ENCODE data around the gene PBRM1. TPM values are rescaled to one million over a fixed set of nuclear protein-coding genes. Genes with fewer than 3 reads are reported as not detected.

PBRM1 gene
- total RNA-seq, 4 donors from 2014 or later = 60.3 to 335 (median 134) TPM

GRCh38 chr3:52522651-52523251 lies 163.0 kb downstream of the PBRM1 start:
- H3K27me3 ChIP-seq = no peaks in the 10 kb centered on the region
- in situ Hi-C loops (cut with MboI; ENCODE audit: low pct_ligation_motif_present in 1 of 4, low pct_unique_long_range_greater_than_20kb in 1 of 4, low sequenced_read_pairs in 3 of 4) = no loop called here
- no peak overlapping the region for H3K27ac ChIP-seq
- WGBS, 2 donors (ENCODE audit: low coverage in 1 of 2) = 92 to 100% methylated on average over 1 to 14 of the region's 14 CpGs
- TF ChIP-seq EP300 (IDR thresholded peaks at IDR 0.05; ENCODE audit: low read depth) (no peak), POLR2AphosphoS5 (IDR thresholded peaks at IDR 0.05) (no peak), CTCF (IDR thresholded peaks at IDR 0.05) (no peak), POLR2A (IDR thresholded peaks at IDR 0.05) (no peak)
- no peak for DNase-seq
- no peaks in the 10 kb centered on the region for H3K9me3 ChIP-seq
- peaks cover 0 to 4% (median 0%) of the 10 kb centered on the region in 4 donors for H3K4me1 ChIP-seq
- H3K4me3 ChIP-seq = no peak overlapping the region
- intact Hi-C loops (cut with DNase I; ENCODE audit: low total_unique reads) = no loop called here
- H3K36me3 ChIP-seq = no peaks in the 10 kb centered on the region

DNA sequence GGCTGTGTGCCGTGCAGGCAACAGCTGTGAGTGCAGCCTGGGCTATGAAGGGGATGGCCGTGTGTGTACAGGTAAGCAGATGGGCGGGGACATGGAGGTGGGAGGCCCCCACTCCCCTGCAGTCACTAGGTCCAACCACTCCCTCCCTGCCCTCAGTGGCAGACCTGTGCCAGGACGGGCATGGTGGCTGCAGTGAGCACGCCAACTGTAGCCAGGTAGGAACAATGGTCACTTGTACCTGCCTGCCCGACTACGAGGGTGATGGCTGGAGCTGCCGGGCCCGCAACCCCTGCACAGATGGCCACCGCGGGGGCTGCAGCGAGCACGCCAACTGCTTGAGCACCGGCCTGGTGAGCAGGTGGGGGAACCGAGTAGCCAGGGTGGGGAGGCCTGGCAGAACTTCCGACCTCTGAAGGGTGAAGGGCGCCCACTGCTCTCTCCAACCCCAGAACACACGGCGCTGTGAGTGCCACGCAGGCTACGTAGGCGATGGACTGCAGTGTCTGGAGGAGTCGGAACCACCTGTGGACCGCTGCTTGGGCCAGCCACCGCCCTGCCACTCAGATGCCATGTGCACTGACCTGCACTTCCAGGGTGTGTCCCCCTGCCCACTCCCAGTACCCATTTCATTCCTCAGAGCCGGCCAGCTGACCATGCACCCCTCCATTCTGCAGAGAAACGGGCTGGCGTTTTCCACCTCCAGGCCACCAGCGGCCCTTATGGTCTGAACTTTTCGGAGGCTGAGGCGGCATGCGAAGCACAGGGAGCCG lies 163.6 kb downstream of the PBRM1 start:
- H3K36me3 ChIP-seq = no peaks in the 10 kb centered on the region
- intact Hi-C loops (cut with DNase I; ENCODE audit: low total_unique reads) = no loop called here

GRCh38 chr3:52521488-52521824 lies 164.3 kb downstream of the PBRM1 start:
- no peak for TF ChIP-seq CTCF (IDR thresholded peaks at IDR 0.05)
- TF ChIP-seq POLR2AphosphoS5 (IDR thresholded peaks at IDR 0.05) = no peak
- no peak for TF ChIP-seq EP300 (IDR thresholded peaks at IDR 0.05; ENCODE audit: low read depth)
- TF ChIP-seq POLR2A (IDR thresholded peaks at IDR 0.05) = no peak
- in situ Hi-C loops (cut with MboI; ENCODE audit: low pct_ligation_motif_present in 1 of 4, low pct_unique_long_range_greater_than_20kb in 1 of 4, low sequenced_read_pairs in 3 of 4) (no loop called here), intact Hi-C loops (cut with DNase I; ENCODE audit: low total_unique reads) (no loop called here)
- Histone ChIP-seq H3K9me3 (no peaks in the 10 kb centered on the region), H3K4me3 (no peak overlapping the region), H3K4me1 (peaks cover 0 to 4% (median 0%) of the 10 kb centered on the region in 4 donors), H3K27ac (no peak overlapping the region), H3K36me3 (no peaks in the 10 kb centered on the region), H3K27me3 (no peaks in the 10 kb centered on the region)
- no peak for DNase-seq
- 93% methylated on average over 8 of the region's 8 CpGs; no CpG with 5 or more reads in 1 of the 2 donors for WGBS, 2 donors (ENCODE audit: low coverage in 1 of 2)

More for the DNA sequence above, 163.6 kb downstream of the PBRM1 start:
- H3K9me3 ChIP-seq = no peaks in the 10 kb centered on the region
- DNase-seq = no peak
- no peaks in the 10 kb centered on the region for H3K27me3 ChIP-seq
- TF ChIP-seq CTCF (IDR thresholded peaks at IDR 0.05) = no peak
- no peak for TF ChIP-seq POLR2AphosphoS5 (IDR thresholded peaks at IDR 0.05)
- TF ChIP-seq POLR2A (IDR thresholded peaks at IDR 0.05) = no peak
- TF ChIP-seq EP300 (IDR thresholded peaks at IDR 0.05; ENCODE audit: low read depth) = no peak
- WGBS, 2 donors (ENCODE audit: low coverage in 1 of 2) = 93% methylated on average over 33 of the region's 33 CpGs; no CpG with 5 or more reads in 1 of the 2 donors
- in situ Hi-C loops (cut with MboI; ENCODE audit: low pct_ligation_motif_present in 1 of 4, low pct_unique_long_range_greater_than_20kb in 1 of 4, low sequenced_read_pairs in 3 of 4) = no loop called here
- no peak overlapping the region for H3K27ac ChIP-seq
- peaks cover 0 to 4% (median 0%) of the 10 kb centered on the region in 4 donors for H3K4me1 ChIP-seq
- no peak overlapping the region for H3K4me3 ChIP-seq

GRCh38 chr3:52520716-52521487 lies 164.8 kb downstream of the PBRM1 start:
- no peak for DNase-seq
- TF ChIP-seq EP300 (IDR thresholded peaks at IDR 0.05; ENCODE audit: low read depth) (no peak), POLR2AphosphoS5 (IDR thresholded peaks at IDR 0.05) (no peak), POLR2A (IDR thresholded peaks at IDR 0.05) (no peak), CTCF (IDR thresholded peaks at IDR 0.05) (no peak)
- H3K27ac ChIP-seq = no peak overlapping the region
- H3K36me3 ChIP-seq = no peaks in the 10 kb centered on the region
- in situ Hi-C loops (cut with MboI; ENCODE audit: low pct_ligation_motif_present in 1 of 4, low pct_unique_long_range_greater_than_20kb in 1 of 4, low sequenced_read_pairs in 3 of 4) (no loop called here), intact Hi-C loops (cut with DNase I; ENCODE audit: low total_unique reads) (no loop called here)
- WGBS, 2 donors (ENCODE audit: low coverage in 1 of 2) = 87% methylated on average over 16 of the region's 20 CpGs; no CpG with 5 or more reads in 1 of the 2 donors
- H3K4me1 ChIP-seq = peaks cover 0 to 4% (median 0%) of the 10 kb centered on the region in 4 donors
- no peaks in the 10 kb centered on the region for H3K9me3 ChIP-seq
- no peak overlapping the region for H3K4me3 ChIP-seq
- H3K27me3 ChIP-seq = no peaks in the 10 kb centered on the region
